Measurements from ENCODE around the gene ADCY9.
"Not testable (repeated sequence)": the region's sequence is repeated elsewhere in the genome, so short reads cannot be mapped to it uniquely, and the experiment has no call there.

Gene ADCY9

DNA sequence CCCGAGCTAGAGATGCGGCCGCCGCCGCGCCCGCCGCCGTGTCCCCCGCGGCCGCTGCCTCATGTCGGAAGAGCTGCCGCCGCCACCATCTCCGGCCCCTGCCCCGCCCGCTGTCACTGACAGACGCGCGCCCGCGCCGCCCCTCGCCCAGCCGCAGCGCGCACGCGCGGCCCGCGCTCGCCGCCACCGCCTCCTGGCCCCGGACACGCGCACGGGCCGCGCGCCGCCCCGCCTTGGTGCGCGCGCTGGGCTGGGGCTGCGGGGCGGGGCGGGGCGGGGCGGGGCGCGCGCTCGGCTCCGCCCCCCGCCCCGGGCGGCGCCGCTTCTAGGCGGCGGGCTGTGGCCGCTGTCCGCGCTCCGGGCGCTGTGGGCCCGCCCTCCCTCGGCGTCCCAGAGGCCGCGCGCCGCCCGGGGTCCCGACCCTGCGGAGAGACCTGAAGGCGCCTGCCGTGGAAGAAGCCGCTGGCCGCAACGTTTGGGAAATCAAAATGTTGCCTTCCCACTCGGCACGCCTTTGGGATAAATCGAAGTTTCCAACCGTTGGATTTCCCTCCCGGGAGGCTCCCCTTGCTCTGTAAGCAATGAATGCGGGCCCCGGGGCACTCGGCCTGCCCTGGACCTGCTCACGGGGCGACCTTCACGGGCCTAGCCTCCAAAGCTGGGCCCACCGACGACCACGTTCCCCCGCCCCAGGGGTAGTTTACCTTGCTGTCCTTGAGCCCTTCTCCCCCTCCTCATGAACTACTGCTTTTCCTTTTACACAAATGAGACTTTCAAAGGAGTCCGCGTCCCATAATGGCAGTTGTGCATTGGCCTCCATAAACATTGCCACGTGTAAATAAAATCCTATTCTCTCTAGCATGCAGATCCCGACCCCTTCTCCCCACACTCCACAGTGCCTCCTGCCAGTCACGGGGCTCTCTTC is at the start of gene ADCY9:
Gene ADCY9 (minus strand): TSS at position 118 of the 925 bp plus-strand sequence. CDS start 1,000 bp downstream, outside the sequence.
- peak; percentile 53 to 96 (median 64) for DNase-seq
- intact Hi-C loops (cut with DNase I), result no loop called here

DNA sequence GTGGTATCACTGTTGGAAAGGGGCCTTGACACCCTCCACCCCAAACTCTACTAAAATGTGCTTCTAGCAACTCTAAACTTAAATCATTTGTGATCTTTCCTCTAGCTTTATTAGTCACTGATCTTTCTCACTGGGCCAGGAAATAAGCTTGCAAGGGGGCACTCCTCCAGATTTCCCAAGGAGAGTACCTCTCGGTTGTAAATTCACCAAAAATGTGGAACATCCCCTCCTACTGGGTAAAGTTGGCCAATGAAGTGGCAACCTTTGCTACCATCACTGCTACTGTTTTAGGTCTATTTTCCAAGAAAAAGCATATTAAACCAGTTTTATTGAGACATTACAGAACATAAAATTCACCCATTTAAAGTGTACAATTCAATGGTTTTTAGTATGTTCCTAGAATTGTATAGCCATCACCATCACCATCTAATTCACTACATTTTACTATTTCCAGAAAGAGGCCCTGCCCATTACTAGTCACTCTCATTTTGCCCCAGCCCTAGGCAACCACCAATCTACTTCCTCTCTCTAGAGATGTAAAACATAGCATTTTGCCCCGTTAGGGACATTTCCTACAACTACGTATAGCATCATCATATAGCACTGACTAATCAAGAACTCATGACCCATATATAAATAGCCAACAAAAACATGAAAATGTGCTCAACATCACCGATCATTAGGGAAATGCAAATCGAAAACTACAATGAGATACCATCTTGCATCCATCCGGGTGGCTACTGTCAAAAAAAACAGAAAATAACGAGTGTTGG is 44.6 kb upstream of the ADCY9 start:
- intact Hi-C loops (cut with DNase I), result no loop called here
- DNase-seq, result no peak

DNA sequence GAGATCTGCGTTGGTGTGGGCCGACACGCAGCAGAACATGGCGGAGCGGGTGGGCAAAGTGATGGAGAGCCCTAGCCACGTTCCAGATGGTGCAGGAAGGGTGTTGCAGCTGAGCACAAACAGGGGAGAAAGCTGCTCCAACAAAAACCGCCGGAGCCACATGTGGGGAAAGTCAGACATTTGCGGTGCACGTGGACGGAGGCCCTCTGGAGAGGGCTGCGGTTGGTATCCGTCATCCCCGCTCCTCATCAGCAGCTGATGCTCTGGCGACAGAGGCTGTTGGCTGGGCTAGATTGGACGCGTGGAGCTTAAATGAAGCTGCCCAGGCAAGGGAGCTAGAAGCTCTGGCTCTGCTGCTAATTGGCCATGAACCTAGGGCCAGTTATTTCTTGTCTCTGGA is 43.5 kb upstream of the ADCY9 start:
- DNase-seq, result peak in 1 of 10 donors; percentile 71
- intact Hi-C loops (cut with DNase I), result no loop called here

DNA sequence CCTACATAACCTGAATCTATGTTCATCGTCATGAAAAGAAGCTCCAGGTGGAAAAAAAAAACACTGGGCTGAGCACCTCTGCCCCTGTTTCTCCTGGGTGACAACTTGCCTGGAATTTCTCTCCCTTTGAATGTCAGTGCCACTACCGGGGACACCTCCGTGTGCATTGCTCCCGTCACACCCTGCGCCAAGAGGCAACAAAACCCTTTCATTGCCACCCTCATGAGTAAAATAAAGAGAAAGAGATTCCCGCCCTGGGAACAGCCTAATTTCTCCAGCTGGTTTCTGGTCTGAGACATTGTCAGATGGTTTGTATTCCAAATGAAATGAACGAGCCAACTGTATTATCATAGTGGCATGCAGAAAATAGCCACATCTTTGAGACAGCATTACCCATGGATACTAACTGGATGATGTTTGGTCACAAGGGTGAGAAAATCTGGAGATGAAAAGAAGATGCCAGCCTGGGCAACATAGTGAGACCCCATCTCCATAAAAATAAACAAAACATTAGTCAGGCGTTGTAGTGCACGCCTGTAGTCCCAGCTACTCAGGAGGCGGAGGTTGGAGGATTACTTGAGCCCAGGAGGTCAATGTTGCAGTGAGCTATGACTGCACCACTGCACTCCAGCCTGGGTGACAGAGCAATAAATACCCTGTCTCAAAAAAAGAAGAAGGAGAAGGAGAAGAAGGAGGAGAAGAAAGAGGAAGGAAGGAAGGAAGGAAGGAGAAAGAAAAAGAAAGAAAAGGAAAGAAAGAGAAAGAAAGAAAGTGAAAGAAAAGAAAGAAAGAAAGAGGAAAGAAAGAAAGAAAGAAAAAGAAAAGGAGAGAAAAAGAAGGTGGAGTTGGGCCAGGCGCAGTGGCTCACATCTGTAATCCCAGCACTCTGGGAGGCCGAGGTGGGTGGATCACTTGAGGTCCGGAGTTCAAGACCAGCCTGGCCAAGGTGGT is 42.2 kb upstream of the ADCY9 start:
- intact Hi-C loops (cut with DNase I), result no loop called here
- no peak for DNase-seq

DNA sequence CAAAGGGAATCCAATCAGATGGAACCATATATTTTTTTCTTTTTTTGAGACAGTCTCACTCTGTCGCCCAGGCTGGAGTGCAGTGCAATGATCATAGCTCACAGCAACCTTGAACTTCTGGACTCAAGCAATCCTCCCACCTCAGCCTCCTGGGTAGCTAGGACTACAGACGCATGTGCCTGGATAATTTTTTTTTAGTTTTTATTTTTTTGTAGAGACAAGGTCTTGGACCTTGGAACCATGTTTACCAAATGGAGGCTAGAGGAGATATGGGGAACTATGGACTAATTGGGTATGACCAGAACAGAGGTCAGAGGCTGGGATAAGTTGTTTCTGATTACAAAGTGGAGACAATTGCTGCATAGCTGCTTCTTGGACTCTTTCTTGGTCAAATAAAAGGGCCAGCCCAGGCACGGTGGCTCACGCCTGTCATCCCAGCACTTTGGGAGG is 41.2 kb upstream of the ADCY9 start:
- DNase-seq, result no peak
- intact Hi-C loops (cut with DNase I), result no loop called here

DNA sequence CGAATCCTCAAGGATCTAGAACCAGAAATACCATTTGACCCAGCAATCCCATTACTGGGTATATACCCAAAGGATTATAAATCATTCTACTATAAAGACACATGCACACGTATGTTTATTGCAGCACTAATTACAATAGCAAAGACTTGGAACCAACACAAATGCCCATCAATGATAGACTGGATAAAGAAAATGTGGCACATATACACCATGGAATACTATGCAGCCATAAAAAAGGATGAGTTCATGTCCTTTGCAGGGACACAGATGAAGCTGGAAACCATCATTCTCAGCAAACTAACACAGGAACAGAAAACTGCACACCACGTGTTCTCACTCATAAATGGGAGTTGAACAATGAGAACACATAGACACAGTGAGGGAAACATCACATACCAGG is 40.3 kb upstream of the ADCY9 start:
- intact Hi-C loops (cut with DNase I); DNase-seq: not testable (repeated sequence)

DNA sequence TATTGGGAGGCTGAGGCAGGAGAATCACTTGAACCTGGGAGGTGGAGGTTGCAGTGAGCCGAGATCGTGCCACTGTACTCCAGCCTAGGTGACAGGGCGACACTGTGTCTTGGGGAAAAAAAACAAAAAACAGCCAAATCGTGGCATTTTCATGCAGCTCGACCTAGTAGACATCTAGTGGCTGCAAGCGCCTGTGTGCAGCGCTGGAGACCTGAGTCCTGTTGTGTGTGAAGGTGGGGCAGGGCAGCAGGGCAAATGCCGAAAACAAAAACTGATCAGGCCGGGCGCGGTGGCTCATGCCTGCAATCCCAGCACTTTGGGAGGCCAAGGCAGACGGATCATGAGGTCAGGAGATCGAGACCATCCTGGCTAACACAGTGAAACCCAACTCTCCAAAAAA is 37.1 kb upstream of the ADCY9 start:
- peak in 2 of 10 donors; percentile 33 to 55 for DNase-seq
- intact Hi-C loops (cut with DNase I), result not testable (repeated sequence)

DNA sequence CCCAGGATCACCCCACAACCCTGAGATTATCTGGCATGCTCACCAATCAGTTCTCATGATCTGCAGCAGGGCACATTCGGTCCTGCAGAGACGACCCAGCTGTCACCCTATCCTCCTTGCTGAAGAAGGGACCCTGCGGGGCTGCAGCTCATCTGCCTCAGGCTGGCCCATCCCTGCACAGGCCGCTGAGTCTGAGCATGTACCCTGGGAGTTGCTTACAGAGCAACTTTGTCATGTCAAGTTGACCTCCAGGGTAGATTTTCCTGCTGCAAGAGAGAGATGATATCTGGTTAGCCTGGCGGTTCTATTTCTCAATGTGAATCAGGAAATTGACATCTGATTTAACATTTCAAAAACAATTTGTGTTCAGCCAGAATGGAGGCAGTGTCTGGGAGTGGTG is 36.0 kb upstream of the ADCY9 start:
- intact Hi-C loops (cut with DNase I), result no loop called here
- DNase-seq, result peak in 2 of 10 donors; percentile 66 to 69

DNA sequence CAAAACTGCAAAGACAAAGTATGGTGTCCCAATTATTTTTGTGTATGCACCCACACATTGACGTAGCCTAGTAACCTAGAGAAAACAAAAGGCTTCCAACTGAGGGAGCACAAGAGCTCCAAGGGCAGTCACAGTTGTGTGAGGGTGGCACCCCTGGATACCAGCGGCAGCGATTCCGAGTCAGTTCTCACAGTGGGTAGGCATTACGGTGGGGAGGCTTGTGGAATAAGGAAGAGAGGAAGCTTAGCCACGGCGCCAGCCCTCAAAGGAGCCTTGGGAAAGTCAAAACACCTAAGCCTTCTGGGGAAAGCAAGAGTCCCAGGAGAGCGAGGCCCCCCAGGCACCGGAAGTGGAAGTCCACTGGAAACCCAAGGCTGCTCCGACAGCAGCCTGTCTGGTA is 31.0 kb upstream of the ADCY9 start:
- intact Hi-C loops (cut with DNase I), result no loop called here

DNA sequence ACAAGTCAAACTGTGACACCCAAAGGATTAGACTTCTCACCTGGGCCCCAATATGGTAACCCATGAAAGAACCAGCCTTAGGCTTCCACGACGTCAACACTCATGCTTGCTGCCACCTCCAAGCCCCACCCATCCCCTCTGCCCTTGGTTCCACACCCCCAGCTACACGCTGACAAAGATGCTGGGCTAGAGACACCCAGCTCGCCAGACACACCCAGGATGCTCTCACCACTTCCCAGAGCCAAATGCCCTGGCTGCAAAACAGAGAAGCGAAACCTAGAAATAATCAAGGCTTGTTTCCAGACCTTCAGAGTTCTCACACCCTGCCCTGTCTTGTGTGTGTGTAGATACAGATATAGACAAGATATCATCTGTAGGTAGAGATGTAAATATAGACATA is 26.0 kb upstream of the ADCY9 start:
- intact Hi-C loops (cut with DNase I), result no loop called here

More for the DNA sequence above, 31.0 kb upstream of the ADCY9 start:
- DNase-seq, result peak in 2 of 10 donors; percentile 40 to 52

DNA sequence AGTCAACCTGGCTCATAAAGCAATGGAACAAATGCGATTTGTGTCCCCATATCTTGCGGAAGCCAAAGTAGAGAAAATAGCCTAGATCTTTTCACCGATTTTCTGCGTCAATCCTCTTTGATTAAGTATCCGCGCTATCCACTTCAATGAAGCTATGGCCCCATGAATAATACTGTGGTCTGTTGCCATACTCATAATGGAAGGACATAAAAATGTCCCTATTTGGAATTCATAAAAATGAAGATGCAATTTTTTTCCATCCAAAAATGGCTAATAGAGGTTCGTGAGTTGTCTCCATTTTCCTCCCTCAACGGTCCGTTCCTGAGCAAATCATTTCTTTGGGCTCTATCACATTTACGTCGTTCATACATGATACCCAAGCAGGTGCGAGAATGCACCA is 25.4 kb upstream of the ADCY9 start:
- intact Hi-C loops (cut with DNase I), result no loop called here
- no peak for DNase-seq

More for the DNA sequence above, 26.0 kb upstream of the ADCY9 start:
- no peak for DNase-seq

DNA sequence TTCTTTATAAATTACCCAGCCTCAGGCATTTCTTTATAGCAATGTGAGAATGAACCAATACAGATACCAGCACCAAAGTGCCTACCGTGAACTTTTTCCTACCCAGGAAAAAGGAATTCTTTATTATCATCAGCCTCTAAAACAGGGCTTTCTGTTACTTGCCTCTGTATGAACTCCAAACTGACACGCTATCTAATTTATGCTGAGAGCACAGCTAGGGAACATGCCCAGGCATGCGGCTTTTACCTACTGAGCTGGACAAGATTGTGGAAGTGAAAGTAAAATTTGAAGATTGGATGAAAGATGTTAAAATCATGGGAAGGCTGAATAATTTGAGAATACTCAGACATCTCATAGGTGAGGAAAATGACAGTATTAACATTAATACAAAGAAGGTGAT is 24.4 kb upstream of the ADCY9 start:
- intact Hi-C loops (cut with DNase I), result no loop called here

DNA sequence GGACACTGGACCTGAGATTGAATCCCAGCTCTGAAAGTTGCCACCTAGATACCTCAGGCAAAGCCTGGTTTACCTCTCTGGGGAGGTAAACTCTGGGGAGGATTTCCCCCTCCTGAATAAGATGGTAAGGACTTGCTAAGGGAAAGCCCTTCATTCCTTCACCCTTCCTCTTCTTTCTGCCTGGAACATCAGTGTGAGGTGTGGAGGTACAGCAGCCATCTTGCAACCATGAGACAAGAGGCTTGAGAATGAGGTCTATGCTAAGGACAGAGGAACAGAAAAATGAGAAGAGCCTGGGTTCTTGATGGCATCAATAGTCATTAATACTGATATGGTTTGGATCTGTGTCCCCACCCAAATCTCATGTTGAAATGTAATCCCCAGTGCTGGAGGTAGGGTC is 23.7 kb upstream of the ADCY9 start:
- intact Hi-C loops (cut with DNase I), result no loop called here
- no peak for DNase-seq

More for the DNA sequence above, 24.4 kb upstream of the ADCY9 start:
- DNase-seq, result no peak

DNA sequence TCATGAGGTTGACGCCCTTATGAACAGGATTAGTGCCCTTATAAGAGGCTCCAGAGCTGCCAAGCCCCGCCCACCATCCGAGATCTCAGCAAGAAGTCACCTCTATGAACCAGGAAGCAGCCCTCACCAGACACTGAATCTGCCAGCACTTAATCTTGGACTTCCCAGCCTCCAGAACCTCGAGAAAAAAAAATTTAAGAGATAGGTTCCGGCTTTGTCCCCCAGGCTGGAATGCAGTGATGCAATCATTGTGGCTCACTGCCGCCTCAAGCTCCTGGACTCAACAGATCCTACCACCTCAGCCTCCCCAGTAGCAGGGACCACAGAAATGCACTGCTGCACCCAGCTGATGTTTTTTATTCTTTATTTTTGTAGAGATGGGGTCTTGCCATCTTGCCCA is 22.5 kb upstream of the ADCY9 start:
- DNase-seq, result no peak
- intact Hi-C loops (cut with DNase I), result no loop called here

DNA sequence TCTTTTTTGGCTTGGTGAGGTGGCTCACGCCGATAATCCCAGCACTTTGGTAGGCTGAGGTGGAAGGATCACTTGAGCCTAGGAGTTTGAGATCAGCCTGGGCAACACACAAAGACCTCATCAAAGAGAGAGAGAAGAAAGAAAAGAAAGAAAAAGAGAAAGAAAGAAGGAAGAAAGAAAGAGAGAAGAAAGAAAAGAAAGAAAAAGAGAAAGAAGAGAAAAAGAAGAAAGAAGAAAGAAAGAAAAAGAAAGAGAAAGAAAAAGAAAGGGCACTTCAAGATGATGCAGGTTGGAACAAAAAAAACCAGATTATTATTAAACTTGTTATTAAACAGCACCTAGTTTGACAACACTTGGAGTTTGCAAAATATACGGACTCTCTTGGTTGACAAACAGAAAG is 21.2 kb upstream of the ADCY9 start:
- DNase-seq, result no peak
- intact Hi-C loops (cut with DNase I), result no loop called here

DNA sequence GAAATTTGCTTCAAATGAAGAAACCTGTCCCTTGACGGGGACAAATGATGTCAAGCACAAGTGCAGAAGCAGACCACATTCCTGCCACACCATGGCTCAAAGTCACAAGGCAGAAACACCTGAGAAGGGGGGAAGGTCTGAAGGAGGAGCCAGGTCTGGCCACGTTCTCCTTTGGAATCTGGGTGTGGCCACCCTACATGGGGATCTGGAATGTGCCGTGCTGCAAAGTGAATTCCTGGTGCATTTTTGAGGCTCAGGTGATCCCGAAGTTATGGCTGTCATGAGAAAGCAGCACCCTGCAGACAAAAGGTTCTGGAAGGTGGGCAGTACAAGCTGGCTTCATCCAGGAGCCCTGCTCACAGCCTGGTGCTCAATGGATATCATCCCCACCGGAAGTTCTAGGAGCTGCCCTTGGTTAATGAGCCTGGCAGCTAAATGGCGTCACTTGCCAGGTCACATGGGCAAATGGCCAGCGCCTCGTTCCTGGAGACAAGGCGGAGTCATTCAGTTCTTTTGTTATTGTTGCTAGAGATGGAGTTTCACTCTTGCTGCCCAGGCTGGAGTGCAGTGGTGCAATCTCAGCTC is 20.1 kb upstream of the ADCY9 start:
- DNase-seq, result peak in 1 of 10 donors; percentile 54
- intact Hi-C loops (cut with DNase I), result no loop called here

DNA sequence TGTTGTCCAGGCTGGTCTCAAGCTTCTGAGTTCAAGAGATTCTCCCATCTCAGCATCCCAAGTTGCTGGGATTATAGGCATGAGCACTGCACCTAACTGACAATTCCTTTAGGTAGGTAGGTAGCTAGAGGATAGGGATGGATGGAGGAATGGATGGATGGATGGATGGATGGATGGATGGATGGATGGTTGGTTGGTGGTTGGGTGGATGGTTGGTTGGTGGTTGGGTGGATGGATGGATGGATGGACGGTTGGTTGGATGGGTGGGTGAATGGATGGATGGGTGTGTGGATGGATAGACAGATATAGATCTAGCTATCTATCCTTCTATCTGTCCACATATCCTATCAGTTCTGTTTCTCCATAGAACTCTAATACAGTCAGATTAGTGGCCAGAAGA is 19.3 kb upstream of the ADCY9 start:
- intact Hi-C loops (cut with DNase I), result no loop called here
- DNase-seq, result no peak

DNA sequence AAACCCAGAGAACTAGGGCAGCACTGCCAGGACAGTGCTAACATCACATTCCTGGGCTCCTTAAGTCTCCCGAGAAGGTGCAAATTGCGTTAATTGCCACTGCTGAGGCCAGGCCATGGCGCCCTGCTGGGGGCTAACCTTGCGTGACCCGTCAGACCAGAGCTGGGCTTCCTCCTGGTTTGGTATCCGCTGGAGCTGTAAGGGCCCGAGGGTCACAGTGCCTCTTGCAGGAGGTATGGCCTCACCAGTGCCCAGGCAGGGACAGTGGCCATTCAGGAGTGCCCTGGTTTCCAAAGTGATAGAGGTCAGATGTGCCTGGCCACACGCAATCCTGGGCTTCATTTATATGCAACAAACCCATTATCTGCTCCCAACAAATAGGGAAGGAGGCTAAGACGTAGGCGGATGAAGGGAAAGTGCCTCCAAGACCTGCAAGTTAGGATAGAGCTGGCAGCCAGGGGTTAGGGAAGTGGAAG is 17.7 kb upstream of the ADCY9 start:
- intact Hi-C loops (cut with DNase I), result no loop called here
- DNase-seq, result peak in 1 of 10 donors; percentile 74

DNA sequence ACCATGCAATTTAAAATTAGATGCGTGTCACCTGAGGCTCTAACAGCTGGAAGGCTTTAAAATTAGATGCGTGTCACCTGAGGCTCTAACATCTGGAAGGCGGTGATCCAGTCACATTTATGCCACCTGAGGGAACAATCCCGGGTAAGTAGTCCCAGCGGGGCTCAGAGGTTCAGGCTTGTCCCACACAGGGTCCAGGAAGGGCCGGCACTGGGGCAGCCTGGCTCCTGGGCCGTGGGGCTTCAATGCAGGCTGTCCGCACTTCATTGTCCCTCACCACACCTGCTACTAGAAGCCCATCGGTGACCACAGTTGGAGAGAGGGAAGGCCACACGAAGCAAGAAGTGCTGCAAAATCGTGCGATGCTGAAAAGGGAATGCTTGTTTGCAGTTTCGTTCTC is 15.4 kb upstream of the ADCY9 start:
- intact Hi-C loops (cut with DNase I), result no loop called here

More for the DNA sequence above, 15.4 kb upstream of the ADCY9 start:
- DNase-seq, result peak in 2 of 10 donors; percentile 69 to 81
